G401.6 (cell line): ENCODE results near the gene EEF2K.

Experiments used
- FAIRE-seq: peaks from 2 replicates; lab custom pipeline; 2012; peaks lifted over from hg19 to GRCh38; lab: Jason Lieb, UNC

The EEF2K gene

DNA sequence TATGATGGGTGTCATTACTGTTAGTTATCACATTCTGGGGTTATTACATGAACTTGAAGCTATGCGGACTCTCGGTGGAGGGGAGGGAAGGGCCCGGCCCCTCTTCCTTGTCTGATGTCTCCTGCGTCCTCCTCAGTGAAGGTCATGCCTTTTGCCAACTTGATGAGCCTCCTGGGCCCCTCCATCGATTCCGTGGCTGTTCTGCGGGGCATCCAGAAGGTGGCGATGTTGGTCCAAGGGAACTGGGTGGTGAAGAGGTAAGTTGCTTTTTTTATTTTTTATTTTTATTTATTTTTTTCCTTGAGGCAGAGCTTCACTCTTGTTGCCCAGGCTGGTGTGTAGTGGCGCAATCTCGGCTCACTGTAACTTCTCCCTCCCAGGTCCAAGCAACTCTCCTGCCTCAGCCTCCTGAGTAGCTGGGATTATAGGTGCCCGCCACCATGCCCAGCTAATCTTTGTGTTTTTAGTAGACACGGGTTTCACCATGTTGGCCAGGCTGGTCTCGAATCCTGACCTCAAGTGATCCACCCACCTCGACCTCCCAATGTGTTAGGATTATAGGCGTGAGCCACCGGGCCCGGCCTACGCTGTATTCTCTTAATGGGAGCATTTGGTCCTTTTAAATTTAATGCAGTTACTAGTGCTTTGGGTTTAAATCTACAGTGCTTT lies 112.7 kb downstream of the EEF2K start:
- FAIRE-seq, result no peak

DNA sequence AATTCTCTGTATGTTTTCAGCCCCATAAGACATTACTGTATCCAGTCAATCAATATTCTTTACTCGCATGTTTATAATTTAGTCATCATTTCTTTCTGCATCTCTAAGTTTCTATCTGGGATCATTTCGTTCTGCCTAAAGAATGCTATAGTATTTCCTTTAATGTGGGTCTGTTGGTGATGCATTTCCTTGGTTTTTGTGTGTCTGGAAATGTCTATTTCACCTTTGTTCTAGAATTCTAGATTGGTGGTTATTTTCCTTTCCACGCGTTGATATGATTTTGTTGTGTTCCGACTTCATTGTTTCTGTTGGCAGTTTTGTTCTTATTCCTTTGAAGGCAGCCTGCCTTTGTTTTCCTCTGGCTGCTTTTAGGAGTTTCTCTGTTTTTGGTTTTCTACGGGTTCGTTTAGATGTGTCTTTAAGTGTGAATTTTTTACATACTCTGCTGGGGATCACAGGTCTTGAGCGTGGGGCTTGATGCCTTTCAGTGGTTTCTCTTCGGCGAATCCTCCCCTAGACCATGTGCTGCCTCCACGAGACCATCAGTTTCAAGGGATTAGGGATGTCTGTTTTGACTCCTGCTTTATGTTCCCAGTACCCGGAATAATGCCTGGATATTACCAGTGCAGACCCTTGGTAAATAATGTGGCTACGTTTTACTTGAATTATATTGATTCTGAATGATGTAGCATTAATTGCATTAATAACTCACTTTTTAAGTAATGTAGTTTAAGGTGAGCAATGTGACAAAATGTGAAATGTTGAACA lies 114.7 kb downstream of the EEF2K start:
- FAIRE-seq, result peak; percentile 23

DNA sequence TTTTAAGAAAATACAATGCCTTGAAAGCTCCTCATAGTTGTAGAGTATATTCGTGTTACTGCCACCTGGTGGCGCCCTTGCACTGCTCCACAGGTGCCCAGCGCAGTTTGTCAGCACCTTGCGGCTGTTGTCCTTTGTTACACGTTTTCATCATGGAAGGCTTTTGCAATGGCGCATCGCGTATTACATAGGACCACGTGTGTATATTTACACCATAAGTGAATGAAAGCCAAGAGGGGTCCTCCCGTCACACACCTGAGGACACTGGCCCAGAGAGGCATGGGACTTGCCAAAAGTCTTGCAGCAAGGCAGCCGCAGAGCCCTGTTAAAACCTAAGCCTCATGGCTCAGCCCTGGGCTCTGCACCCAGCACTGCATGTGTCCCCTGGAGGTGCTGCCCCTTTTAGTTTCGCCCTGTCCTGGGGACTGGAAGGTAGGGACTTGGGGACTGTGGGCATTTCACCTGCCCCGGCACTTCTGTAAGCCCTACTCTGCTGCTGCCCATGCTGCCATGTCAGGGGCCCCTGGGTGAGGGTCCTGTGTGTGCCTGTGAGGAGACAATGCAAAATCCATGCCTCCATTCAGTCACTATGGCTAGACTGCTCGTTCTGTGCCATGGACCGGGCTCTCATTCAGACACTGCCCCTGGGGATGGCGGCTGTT lies 115.4 kb downstream of the EEF2K start:
- peak; percentile 97 for FAIRE-seq

DNA sequence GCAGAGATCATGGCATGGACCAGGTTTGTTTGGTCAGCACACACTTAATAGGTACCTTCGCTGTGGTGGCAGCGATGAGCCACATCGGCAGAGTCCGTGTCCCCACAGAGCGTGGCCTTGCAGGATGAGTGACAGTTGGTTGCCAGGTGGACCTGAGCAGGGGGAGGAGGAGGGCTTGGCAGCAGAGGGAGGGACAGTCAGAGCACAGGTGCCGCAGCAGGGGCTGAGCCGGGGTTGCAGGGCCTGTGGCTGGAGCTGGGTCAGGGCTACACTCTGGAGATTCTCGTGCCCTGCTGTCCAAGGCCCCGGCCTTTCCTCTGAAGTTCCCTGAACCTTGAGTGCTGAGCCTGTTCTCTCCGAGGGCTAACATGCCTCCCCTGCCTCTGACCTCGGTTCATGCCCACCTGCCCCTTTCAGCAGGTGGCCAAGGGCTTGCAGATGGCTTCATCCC lies 116.0 kb downstream of the EEF2K start:
- no peak for FAIRE-seq

DNA sequence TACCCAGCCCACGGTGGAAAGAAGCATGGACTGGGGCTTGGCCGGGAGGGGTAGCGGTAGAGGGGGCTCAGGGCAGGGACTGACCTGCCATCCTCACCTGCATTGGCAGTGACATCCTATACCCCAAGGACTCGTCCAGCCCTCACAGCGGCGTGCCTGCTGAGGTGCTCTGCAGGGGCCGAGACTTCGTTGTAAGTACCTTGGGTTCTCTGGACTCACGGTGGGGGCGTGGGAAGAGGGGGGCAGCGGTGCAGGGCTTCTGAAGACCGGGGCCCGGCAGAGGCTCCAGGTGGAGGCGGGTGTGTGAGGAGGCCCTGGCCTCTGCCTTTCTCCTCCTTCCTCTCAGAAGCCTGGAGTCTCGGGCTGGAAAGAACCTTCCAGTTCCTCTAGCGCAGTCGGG lies 116.7 kb downstream of the EEF2K start:
- FAIRE-seq, result no peak

DNA sequence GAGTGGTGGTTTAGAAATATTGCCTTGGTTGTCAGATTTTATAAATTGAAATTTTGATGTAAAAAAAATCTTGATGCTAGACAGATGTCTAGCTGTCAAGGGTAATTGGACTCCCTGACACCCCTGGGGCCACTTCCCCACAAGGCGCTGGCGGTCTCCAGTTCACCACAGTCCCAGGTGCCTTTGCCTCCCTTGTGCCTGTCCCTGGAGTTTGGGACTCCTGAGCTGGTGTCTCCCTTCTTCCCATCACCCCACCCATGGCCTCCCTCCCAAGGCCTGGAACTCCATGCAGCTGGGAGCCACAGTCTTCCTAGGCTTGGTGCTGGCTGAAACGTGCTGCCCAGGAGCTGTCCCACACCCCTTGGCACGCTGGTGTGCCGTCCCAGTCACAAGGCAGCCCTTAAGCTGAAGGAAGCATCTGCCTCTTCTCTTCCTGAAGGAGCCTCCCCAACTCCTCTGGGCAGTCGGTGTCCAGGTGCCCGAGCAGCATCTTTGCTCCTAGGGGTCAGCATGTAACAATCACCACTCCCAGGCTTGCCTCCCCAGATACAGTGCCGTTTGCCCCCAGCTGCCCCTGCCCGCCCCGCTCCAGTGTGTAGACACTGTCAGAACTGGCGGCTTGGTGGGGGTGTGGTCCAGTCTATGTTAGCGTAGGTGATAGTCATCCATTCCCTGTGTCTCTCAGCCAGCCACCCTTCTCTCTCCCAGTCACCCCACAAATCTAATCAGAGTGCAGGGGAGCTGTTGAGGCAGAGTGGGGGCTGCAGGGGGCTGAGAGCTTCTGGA lies 117.3 kb downstream of the EEF2K start:
- no peak for FAIRE-seq

DNA sequence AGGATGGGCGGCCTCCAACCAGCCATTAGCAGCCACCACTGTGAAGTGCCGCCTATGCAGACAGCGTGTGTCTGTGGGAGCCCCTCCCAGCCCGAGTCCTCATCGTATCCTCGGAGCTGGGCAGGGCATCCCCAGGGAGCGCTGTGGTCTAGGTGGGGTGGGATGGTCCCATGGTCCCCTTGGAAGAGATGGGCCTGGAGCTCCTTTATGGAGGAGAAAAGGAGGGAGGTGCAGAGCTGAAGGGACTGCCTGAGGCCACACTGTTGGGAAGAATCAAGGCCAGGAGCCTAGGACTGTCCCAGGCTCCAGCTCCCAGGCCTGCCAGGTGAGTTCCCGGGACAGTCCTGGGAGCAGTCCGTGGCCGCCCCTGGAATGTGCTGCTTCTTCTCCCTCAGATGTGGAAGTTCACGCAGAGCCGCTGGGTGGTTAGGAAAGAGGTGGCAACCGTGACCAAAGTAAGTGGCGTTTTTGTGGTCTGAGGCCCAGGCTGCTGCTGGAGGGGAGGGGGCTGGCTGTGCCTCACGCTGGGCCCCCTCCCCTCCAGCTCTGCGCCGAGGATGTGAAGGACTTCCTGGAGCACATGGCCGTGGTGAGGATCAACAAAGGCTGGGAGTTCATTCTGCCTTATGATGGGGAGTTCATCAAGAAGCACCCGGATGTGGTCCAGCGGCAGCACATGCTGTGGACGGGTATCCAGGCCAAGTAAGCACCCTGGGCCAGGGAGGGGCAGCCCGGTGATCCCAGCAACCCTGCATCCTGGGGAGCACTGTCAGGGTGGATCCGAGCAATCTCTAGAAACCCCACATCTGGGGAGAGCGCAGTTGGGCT lies 118.1 kb downstream of the EEF2K start:
- FAIRE-seq, result no peak

DNA sequence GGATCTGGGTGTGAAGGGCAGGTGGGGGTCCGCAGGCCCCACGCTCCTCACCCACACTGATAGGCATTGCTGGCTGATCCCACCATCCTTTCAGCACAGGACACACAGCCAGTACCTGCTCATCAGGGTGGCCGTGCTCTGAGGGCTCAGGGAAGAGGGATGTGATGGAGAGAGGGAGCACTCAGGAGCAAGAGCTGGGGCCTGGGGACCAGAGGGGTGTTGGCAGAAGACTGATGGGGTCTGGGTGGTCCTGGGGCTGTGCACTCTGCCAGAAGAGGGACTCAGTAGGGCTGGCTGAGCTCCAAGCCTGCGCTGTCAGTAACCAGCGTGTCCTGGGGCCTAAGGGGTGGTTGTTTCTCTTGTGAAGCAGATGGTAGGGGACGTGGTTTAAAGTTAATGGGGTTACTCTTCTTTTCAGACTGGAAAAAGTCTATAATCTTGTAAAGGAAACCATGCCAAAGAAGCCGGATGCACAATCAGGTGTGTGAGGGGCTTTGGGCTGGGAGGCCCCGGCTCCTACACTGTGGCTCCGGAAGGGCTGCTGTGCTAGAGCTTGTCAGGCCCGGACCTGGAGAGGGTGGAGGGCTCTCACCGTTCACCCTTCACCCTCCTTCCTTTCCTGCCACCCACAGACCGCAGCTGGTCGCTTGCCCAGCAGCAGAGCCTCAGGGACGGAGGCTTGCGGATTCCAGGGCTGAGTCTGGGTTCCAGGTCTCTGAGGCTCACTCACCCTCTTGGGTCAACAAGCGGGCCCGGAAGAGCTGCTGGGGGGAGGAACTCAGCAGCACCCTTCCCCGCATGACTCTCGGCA lies 118.9 kb downstream of the EEF2K start:
- FAIRE-seq, result no peak

DNA sequence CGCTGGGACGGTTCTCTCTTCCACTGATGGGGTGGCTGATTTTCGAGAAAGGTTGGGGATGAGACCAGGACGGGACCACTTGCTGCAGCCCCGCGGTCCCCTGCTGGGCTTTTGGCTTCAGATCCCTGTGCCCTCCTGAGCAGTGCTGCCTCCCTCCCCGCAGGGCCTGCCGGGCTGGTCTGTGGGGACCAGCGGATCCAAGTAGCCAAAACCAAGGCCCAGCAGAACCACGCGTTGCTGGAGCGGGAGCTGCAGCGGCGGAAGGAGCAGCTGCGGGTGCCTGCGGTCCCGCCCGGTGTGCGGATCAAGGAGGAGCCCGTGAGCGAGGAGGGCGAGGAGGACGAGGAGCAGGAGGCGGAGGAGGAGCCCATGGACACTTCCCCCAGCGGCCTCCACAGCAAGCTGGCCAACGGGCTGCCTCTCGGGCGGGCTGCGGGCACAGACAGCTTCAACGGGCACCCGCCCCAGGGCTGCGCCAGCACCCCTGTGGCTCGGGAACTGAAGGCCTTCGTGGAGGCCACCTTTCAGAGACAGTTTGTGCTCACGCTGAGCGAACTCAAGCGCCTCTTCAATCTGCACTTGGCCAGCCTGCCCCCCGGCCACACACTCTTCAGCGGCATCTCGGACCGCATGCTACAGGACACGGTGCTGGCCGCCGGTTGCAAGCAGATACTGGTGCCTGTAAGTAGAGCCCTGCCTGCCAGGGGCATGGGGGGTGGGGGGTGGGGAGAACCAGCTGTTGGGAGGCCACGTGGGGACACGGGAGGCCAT lies 119.7 kb downstream of the EEF2K start:
- FAIRE-seq, result no peak

DNA sequence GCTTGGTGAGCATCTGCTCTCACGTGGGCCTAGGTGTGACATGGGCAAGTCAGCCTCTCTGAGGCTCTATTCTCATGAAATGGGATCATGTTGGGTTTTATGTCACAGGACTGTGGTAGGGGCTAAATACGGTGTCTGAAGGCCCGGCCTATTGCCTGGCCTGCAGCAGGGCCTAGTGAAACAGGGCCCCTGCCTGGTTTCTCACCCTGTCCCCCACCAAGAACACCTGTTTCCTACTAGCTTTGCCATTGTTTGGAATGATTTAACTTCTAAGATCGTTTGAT lies 120.2 kb downstream of the EEF2K start:
- no peak for FAIRE-seq

DNA sequence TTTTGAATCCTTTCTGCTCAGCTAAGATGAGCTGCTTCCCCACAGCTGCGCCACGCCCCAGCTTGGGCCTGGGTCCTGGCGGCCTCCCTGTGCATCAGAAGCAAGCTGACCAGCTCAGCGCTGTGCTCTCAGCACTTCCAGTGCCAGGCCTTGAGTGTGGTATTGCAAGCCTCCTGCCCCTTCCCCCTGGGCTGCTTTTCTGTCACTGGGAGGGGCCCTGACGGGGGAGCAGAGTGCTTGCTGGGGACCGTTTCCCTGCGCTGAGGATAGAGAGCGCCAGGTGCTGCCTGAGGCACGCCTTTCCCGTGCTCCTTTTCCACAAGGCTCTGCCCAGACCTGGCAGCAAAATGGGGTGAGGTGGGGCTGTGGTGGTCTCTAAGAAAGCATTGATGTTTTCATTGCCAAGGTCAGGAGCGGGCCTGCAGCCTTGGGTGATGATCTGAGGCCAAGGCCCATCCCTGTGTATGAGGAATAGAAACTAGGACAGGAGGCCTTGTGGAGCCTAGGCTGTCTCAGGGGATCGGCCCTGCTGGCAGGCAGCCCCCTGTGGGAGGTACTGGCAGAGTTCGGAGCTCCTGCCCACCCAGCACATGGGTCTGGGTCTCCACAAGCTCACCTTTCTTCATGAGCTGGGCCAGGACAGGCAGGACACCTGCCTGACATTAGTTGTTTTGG lies 120.8 kb downstream of the EEF2K start:
- no peak for FAIRE-seq

DNA sequence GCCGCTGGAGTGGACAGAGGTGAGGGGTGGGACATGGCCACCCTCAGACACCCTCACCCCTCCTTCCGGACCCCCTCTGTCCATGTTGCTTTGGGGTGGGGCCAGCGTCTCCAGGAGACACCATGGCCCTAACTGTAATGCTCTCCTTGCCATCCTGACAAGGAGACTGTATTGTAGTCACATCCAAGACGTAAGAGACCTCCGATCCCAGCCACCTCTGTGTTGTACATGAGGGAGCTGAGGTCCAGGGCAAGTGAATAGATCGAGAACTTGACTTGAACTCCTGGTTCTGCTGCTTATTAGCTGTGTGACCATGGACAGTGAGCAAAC lies 121.3 kb downstream of the EEF2K start:
- no peak for FAIRE-seq

DNA sequence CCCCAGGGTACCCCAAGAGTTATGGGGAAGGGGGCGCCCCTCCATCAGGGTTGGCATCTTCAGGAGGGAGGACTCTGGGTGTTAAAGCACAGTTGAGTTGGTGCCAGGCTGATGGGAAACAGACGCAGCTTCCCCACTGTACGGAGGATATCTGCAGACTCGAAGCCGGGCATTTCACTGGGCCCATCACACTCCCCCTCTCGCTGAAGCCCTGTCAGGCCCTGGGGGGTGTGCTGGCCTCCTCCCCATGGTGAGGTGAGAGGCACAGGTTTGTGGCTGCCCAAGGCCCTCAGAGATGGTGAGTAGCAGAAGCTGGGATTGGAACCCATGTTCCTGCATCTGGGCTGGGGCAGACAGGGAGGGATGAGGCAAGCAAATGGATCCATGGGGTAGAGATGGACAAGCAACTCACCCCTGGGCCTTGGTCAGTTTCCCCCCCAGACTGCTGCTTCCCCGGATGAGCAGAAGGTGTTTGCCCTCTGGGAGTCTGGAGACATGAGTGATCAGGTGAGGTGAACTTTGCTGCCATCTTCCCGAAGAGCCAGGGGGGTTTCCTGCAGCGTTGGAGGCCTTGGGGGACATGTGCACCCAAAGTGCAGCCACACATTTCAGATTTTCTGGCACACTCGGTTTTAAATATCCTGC lies 122.1 kb downstream of the EEF2K start:
- FAIRE-seq, result no peak

DNA sequence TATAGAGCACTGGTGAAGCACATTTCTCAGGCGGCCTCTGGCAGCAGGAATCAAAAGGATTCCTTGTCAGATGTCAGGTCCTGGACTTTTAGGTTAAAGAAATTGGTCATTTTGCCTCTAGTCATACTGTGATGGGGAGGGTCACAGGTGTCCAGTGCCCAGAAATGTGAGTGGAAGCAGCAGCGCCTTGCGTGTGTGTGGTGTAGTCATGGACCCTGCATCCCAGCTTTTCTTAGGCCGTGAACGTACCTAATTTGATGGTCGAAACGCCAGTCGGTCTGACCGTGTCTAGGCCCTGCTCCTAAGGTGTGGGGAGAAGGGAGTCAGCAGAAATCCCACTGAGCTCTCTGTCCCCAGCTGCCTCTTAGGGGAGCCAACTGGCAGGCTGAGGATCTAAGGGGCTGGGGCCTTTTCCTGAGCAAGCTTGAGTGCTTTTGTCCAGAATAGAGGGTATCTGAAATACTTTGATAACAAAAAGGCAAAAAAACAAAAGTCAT lies 123.2 kb downstream of the EEF2K start:
- FAIRE-seq, result no peak

DNA sequence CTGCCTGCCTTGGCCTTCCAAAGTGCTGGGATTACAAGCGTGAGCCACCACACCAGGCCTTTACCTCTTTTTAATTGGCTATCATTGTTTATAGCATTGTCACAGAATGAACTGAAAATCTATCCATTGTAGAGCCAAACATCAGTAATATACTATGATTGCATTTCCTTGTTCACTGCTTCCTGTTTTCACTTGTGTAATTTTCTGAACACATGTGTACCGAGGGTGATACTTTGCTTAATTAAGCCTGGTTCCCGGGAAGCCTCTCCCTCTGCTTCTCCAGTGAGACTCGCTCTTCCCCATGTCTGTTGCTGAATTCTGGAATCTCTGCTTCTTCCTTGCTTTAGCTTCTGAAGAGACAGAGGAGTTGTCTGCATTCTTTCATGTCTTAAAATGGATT lies 124.2 kb downstream of the EEF2K start:
- no peak for FAIRE-seq

DNA sequence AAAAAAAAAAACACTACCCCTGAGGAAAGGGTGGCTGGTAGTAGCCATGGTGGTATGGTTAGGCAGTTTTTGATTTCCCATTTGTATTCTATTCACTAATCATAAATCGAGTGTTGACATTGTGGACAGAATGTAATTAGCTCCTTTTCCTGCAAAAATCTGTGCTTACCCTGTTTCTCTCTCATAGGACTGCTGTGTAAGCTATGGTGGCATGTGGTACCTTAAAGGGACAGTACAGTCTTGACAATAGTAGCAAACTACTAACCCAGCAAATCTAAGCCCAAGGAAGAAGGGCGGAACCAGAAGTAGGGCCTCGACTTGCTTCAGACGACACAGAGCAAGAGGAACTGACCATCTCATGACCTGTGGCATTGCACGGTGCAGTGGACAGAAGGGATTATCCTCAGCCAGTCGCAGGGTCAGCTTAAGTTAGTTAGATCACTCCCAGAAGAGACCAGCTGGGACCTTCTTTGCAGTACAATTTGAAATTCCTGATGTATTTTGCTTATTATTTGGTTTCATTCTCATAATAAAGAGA lies 127.4 kb downstream of the EEF2K start:
- FAIRE-seq, result no peak

DNA sequence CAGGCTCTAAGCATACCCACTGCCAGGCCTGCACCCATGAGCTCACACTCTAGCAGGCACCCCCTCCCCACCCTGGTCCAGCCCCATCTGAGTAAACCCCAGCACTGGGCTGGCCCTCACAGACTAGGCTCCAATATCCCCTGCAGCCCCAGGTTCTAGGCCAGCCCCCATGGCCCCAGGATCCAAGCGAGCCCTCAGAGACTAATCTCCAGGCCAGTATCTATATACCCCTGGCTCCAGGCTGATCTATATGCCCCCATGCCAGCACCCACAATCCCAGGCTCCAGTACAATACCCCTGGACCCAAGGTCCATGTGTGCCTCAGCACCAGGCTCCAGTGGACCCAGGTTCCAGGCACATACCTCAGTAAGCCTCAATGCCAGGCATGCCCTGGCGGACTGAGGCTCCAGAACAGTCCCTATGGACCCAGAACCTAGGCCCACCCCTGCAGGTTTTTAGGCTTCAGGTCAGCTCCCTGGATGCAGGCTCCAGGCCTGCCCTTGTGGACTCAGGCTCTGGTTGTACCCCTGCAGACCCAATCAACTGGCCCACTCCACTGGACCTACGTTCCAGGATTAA lies 129.7 kb downstream of the EEF2K start:
- no peak for FAIRE-seq

DNA sequence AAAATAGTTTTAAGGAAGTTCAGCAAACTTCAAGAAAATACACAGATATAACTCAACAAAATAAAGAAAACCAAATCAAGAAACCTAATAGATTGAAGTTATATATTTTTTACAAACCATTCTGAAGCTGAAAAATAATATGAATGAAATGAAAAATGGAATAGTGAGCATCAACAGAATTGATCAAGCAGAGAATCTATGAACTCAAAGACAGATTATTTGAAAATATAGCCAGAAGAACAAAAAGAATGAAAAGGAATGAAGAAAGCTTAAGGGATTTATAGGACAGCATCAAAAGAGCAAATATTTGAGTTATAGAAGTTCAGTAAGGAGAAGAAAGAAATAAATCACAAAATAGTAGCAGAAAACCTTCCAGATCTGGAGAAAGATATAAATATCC lies 130.5 kb downstream of the EEF2K start:
- FAIRE-seq, result no peak

DNA sequence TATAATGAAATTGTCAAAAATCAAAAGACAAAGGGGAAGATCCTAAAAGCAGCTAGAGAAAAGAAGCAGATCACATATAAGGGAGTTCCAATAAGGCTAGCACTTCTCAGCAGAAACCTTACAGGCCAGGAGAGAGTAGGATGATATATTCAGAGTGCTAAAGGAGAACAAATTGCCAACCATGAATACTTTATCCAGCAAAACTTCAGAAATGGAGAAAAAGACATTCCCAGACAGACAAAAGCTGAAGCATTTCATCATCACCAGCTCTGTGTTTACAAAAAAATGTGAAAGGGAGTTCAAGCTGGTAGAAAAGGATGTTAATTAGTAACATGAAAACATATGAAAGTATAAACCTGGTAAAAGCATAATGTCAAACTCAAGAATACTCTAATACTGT lies 131.0 kb downstream of the EEF2K start:
- FAIRE-seq, result no peak
